Colon (tissue), 2 donors: ENCODE measurements around the gene HIP1.
"Not testable (repeated sequence)": the region's sequence is repeated elsewhere in the genome, so short reads cannot be mapped to it uniquely, and the experiment has no call there.

Experiments
- FAIRE-seq: peaks from 2 replicates; lab custom pipeline; 2012; peaks lifted over from hg19 to GRCh38; lab: Jason Lieb, UNC
- donor health status: control.
- donor health status: control.

HIP1 gene

DNA sequence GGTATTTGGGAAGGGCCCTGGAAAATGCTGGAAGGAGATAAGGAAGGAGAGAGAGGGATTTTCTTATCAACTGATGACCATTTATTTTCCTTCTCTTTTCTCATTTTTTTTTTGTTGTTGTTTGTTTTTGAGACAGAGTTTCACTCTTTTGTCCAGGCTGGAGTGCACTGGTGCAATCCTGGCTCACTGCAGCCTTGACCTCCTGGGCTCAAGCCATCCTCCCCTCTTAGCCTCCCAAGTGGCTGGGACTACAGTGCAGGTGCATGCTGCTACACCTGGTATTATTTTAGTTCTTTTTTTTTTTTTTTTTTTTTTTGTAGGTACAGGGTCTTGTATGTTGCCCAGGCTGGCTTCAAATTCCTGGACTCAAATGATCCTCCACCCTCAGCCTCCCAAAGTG is 52.2 kb downstream of the HIP1 start:
- no peak for FAIRE-seq

DNA sequence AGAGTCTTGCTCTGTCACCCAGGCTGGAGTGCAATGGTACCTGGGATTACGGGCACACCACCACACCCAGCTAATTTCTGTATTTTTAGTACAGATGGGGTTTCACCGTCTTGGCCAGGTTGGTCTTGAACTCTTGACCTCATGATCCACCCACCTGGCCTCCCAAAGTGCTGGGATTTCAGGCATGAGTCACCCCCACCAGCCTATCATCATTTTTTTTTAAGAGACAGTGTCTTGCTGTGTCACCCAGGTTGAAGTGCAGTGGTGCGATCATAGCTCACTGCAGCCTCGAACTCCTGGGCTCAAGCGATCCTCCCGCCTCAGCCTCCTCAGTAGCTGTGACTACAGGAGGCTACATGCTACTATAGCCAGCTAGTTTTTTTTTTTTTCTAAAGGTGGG is 56.7 kb downstream of the HIP1 start:
- not testable (repeated sequence) for FAIRE-seq

DNA sequence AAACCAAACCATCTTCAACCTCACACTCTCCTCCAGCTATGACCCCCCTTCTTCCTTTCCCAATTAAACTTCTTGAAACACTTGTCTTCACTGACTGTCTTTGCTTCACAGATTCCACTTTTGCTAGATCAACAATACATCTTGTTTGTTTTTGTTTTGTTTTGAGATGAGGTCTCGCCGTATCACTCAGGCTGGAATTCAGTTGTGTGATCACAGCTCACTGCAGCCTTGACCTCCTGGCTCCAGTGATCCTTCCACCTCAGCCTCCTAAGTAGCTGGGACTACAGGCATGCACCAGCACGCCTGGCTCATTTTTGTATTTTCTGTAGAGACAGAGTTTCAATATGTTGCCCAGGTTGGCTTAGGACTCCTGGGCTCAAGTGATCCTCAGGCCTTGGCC is 59.7 kb downstream of the HIP1 start:
- FAIRE-seq = no peak

DNA sequence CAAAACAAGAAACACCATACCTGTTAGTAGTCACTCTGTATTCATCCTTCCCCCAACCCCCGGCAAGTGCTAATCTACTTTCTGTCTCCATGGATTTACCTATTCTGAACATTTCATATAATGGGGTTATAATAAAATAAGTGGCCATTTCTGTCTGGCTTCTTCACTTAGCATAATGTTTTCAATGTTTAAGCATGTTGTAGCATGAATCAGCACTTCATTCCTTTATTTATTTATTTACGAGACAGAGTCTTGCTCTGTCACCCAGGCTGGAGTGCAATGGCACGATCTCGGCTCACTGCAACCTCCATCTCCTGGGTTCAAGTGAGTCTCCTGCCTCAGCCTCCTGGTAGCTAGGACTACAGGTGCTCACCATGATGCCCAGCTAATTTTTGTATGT is 69.2 kb downstream of the HIP1 start:
- no peak for FAIRE-seq

DNA sequence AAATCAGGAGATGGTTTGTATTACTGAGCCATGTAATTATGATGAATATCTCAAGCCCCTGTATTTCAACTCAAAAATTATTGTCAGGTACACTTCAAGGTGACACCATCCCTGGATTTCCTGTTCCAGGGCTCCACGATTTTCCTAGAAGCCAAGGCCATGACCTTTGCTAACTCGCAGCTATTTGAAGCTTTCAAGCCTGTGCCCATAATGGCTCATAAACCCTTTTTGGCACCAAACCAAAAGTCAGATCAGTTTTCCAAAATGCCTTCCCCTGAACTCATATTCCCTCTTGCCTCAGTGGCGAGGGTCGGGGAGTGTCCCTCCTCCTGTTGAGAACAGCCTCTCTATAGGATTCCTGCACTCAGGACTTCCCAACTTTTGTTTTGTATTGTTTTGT is 70.8 kb downstream of the HIP1 start:
- no peak for FAIRE-seq

DNA sequence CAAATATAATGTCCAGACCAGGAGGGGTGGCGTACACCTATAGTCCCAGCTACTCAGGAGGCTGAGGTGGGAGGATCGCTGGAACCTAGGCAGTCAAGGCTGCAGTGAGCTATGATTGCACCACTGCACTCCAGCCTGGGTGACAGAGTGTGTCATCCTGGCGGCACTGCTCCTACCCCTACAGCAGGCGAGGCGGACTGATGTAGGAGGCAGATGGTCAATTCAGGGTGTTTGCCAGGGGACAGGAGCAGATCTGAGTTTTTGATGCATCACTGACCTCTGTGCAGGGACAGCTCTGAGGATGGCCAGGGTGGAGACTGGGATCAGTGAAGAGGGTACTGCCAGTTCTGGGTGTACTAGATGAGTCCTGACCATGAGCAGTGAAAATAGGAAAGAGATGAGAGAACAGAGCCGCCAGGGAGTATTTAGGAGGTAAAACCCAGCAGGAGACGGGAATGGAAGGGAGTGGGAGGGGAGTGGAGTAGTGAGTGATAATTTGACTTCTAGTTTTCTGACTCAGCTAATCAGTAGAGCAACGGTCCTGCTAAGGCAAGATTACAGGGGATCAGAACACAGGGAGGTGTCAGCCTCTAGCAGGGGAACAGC is 75.3 kb downstream of the HIP1 start:
- FAIRE-seq = no peak

DNA sequence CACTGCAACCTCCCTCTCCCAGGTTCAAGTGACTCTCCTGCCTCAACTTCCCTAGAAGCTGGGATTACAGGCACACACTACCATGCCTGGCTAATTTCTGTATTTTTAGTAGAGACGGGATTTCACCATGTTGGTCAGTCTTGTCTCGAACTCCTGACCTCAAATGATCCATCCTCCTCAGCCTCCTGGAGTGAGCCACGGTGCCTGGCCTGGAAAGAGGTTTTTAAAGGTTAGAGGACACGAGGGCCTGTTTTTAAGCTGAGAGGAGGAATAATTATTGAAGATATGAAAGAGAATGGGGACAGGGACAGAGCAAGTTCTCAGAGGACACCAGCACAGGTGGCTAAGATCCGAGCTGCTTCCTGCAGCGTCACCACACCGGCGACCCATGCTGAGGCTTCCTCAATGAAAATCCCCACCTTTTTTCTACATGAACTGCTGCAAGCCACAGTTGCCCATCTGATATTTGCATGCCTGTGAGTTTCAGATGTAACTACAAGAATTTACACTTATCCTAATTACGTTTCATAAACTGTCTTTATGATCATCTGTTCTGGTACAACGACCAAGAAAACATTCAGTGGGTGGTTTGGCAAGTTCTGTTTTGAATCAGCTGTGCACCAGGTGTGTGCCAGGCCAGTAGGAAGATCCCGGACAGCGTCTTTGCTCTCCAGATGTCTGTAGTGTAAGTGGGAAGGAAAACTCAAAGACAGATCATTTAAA is 76.0 kb downstream of the HIP1 start:
- no peak for FAIRE-seq

DNA sequence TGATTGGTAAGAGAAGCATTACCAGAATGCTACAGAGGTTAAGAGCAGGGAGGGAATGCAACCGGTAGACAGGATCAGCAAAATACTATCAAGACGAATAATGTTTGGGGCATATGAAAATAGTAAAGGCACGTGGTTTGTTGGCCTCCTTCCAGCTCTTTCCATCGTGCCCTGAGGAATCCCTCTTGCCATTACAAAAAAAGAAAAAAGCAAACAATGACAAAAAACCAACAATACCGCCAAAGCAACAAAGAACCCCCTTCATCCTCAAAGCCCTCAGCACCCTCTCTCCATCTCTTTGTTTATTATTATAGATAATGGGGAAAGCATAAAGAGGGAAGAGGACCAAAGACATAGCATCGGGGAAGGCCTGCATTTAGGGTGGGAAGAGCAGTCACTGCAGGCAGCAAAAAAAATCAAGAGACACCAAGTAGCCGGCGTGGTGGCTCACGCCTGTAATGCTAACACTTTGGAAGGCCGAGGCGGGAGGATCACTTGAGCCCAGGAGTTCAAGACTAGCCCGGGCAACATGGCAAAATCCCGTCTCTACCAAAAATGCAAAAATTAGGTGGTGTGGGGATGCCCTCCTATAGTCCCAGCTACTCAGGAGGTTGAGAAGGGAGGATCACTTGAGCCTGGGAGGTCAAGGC is 78.0 kb downstream of the HIP1 start:
- no peak for FAIRE-seq

DNA sequence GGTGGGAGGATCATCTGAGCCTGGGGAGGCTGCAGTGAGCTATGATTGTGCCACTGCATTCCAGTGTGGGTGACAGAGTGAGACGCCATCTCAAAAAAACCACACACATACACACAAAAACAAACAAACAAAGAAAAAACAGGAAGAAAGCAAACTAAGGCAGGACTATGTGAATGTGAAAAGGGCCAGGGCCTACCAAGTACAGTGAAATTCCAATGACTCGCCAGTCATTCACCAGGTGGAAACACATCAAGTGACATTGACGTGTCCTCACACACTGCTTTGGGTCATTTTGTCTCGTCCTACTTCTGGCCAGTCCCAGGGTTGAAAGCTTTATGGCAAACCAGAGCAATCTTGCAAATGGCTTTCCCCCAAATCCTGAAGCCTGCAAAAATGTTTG is 79.9 kb downstream of the HIP1 start:
- no peak for FAIRE-seq

DNA sequence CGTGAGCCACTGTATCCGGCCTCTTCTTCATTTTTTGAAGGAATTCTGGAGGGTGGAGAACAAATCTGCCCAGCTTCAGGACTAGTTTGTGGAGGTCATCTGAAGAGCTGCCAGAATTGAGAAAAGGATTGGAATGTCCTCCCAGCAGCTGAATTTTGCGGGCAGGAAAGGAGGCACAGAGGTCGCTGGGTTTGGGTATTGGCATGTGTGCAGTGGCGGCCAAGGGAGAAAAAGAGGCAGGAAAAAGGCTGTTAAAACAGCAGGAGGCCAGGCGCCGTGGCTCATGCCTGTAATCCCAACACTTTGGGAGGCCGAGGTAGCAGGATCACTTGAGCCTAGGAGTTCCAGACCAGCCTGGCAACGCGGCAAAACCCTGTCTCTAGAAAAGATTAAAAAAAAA is 80.4 kb downstream of the HIP1 start:
- FAIRE-seq = no peak

DNA sequence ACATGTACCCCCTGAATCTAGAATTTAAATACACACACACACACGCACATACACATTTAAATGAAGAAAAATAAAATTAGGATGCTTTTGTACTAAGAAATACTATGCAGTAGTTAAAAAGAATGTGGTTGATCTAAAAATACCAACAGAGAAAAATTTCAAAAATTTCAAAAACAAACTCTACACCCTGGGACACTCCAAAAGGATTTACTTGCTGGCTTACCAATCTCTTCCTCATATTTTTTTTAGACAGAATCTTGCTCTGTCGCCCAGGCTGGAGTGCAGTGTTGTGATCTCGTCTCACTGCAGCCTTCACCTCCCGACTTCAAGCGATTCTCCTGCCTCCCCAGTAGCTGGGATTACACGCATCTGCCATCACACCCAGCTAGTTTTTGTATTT is 80.9 kb downstream of the HIP1 start:
- no peak for FAIRE-seq

DNA sequence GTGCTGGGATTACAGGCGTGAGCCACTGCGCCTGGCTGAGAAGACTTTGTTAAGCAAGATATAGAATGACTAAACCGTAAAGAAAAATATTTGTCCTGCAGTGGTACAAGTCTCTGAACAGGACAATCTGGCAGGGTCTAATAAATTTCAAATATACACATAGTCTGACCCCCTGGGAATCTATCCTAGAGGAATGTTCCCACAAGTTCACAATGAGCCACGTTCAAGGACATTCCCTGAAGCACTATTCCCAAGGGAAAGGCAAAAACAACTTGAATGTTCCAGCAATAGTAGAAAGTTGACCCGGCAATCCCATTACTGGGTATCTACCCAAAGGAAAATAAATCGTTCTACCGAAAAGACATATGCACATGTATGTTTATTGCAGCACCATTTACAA is 82.0 kb downstream of the HIP1 start:
- no peak for FAIRE-seq

DNA sequence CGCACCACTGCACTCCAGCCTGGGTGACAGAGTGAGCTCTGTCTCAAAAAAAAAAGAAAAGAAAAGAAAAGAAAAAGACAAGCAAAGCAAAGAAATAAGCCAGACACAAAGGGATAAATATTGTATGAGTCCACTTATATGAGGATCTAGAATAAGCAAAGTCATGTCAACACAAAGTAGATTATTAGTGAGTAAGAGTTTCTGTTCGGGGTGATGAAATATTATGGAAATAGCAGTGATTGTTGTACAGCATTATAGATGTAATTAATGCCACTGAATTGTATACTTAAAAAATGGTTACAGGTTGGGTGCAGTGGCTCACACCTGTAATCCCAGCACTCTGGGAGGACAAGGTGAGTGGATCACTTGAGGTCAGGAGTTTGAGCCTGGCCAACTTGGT is 83.2 kb downstream of the HIP1 start:
- FAIRE-seq = no peak

DNA sequence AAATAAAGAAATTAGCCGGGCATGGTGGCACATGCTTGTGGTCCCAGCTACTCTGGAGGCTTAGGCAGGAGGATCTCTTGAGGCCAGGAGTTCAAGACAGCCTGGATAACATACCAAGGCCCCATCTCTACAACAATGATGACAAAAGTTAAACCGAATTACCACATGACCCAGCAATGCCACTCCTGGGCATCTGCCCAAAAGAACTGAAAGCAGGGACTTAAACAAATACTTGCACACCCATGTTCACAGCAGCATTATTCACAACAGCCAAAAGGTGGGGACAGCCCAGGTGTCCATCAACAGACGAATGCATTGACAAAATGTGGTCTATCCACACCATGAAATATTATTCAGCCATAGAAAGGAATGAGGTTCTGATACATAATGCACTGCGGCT is 83.9 kb downstream of the HIP1 start:
- FAIRE-seq = no peak

DNA sequence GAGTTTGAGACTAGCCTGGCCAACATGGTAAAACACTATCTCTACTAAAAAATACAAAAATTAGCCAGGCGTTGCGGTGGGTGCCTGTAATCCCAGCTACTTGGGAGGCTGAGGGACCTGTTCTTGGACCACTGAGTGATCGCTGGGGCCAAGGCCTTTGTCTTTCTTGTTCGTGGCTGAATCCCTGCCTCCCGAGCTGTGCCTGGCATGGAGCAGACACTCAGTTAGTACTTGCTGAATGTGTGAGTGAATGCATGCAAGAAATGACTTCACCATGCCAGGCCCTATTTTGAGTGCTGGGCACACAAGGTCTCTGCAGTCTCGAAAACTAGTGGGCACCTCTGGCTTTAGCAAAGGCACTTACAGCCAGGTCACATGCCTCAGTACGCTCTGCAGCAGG is 85.1 kb downstream of the HIP1 start:
- no peak for FAIRE-seq

DNA sequence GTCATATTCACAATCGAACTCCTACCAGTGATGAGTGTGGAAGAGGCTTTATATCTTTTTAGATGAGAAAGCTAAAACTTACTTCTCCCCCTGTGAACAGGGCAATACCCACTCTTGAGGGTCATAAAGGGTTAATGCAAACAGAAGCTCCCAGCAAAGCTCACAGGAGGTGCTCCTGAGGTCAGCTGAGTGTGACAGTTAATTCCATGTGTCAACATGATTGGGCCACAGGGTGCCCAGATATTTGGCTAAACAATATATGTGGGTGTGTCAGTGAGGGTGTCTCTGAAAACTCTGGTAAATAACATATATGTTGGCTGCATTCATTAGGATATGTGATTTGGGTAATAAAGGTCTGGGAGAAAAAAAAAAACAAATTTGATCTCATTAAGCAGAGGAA is 86.0 kb downstream of the HIP1 start:
- no peak for FAIRE-seq

DNA sequence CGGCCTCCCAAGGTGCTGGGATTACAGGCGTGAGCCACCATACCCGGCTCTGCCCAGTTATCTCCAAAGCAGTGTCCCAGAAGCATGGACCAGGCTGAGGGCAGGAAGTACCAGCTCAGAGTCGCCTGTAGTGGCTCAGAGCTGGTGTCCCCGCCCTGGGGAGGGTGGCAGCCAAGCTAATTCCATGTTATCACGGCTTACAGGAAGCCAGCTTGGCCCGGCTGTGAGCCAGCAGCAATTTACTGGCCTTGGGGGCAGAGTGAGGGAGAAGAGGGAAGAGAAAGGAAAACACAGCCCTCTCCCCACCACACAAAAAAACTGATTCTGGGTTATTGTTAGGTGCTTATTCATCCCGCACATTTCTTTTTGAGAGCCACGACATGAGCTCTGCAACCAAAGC is 88.1 kb downstream of the HIP1 start:
- no peak for FAIRE-seq

DNA sequence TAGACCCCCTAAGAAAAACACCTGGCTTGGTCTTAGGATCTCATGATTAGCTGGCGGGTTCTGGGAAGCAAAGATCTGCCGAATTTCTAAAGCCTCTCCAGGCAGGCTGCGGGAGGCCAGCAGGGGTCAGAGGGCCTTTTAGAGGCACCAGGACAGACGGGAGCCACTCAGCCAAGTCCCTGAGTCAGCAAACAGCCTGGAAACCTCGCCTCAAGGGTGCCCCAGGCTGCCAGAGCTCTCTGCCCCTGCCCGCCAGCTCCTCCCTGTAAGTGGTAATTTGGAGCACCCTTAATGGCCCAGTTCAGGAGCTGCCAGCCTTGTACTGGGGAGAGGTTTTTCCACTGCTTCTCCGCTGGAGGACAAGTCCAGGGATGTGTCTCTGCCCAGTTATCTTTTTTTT is 88.7 kb downstream of the HIP1 start:
- FAIRE-seq = no peak

DNA sequence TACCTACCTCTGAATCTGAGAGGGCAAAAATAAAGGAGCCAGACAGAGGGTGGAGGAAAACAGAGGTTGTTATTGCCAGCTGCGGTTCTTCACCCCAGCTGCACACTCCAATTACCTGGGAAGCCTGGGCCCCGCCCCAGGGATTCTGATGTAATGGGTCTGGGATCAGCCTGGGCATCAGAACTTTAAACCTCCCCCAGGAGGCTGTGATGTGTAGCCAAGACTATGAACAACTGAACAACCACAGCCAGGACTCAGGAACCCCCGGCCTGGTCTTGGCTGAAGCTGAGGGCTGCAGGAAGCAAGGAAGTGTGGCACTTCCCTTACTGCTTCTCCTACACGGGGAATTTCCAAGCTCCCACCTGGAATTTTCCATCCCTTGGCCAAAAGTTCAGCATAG is 89.3 kb downstream of the HIP1 start:
- no peak for FAIRE-seq

DNA sequence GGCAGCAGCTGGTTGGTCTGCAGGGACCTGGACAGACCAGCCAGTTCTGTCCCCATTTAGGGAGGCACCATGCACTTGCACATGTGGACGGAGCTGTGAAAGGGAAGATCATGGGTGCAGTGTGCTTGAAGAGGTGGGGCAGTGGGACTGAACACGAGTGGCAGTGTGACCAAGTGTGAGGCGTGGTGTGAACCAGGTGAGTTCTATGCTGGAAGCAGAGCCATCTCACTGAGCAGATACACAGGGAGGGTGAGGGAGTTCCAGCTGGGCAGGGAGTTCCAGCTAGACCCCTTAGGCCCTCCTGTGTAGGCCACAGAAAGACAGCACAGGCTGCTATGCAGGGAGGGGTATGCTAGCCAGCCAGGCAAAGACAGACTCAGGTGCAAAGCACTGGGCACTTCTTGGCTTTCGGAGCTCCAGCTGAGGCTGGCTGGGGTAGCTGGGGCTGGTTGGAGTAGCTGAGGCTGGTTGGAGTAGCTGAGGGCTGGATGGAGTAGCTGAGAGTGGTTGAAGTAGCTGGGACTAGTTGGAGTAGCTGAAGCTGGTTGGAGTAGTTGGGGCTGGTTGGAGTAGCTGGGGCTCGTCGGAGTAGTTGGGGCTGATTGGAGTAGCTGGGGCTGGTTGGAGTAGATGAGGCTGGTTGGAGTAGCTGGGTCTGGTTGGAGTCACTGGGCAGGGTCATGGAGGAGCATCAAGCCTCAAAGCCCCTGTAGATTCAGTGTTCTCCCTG is 90.9 kb downstream of the HIP1 start:
- no peak for FAIRE-seq

DNA sequence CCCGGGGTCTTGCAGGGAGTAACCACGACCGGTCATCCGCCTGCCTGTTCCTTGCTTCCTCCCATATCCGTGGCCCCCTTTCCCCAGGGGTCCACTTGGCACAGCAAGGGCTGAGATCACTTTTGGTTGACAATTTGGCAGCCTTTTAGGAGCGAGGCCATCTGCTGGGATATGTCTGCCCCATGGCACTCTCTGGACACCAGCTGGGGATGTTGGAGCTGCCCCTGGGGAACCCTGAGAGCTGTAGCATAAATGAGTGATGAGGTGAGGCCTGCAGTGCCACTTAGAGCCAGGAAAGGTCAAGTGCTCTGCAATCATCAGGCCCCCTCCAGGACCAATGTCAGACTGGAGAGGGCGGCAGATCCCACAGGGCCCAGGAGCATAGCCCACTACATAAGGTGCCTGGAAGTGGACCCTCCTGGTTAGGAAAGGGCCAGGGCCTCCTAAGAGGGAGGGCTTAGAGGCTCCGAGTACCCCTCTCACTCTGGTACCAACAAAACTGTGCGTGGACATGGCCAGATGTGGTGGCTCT is 92.1 kb downstream of the HIP1 start:
- FAIRE-seq = no peak

DNA sequence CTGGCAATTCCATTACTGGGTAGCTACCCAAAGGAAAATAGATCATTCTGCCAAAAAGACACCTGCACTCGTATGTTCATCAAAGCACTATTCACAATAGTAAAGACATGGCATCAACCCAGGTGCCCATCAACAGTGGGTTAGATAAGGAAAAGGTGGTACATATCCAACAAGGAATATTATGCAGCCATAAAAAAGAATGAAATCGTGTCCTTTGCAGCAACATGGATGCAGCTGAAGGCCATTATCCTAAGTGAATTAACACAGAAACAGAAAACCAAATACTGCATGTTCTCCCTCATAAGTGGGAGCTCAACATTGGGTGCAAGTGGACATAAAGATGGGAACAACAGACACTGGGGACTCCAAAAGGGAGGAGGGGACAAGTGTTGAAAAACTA is 93.2 kb downstream of the HIP1 start:
- FAIRE-seq = no peak

DNA sequence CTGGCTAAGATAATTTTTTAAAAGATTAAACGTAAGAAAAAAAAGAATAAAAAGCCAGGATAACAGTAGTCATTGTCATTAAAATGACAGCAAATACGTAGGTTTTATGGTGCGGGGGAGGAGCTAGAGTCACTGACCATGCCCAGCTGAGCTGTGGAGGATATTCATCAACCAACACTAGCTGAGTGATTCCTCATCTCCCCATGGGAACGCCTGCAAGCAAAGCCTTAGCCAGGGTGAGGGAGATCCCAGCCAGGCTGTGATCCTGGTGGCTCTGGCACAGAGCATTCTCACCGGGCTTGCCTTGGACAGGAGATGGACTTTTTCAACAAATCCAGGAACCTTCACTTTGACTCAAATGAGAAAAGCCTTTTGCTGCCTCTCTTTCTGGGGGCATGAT is 94.2 kb downstream of the HIP1 start:
- no peak for FAIRE-seq
